C4-2B (cell line): ENCODE data around the gene FAM118A.

Source experiments
- CTCF ChIP-seq: fragments of 450-650 bp; conservative IDR thresholded peaks from 2 replicates; pipeline ENCODE4 v1.5.1; 2017; ENCODE audit warnings: mild to moderate bottlenecking
- ZFX ChIP-seq: fragments of 450-650 bp; IDR thresholded peaks from 2 replicates; pipeline ENCODE4 v1.6.1; 2017

DNA sequence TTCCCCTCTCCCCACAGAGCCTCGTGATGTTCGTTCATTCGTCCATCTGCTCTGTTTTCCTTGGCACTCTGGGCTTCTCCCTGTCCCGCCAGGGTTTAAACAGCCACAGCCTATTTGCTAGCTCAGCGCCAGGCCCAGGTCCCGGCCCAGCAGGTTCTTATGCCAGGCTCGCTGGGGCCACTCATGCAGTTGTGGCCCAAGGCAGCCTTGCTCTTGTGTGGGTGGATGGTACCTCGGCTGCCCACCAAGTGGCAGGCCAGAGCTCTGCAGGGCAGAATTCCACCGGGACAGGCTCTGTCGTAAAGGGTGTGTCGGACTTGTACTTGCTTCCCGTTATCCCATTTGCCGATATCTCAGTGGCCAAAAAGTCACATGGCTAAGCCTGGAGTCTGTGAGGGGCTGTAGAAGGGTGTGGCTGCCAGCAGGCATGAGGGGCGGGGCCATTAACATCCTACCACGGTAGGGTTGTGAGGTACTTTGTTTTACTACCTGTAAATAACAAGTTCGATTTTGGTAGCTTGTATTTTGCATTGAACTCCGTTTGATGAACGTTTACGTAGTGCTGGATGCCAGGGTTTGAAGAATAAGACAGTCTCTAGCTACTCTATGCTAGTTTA lies 7.9 kb downstream of the FAM118A start:
- TF ChIP-seq CTCF = peak; percentile 80
- TF ChIP-seq ZFX = no peak
